GM19043 (cell line): Measurements from ENCODE around the gene ENTREP1.

Experiments used
- ATAC-seq: cut with Tn5 transposase; IDR thresholded peaks from one replicate; pipeline ENCODE4 v1.9.1; 2021; ENCODE audit warnings: low read depth; ENCODE audit not compliant: unreplicated experiment

The ENTREP1 gene

GRCh38 chr9:69317894-69318293 lies 7.1 kb upstream of the ENTREP1 start:
- ATAC-seq = peak; percentile 84

DNA sequence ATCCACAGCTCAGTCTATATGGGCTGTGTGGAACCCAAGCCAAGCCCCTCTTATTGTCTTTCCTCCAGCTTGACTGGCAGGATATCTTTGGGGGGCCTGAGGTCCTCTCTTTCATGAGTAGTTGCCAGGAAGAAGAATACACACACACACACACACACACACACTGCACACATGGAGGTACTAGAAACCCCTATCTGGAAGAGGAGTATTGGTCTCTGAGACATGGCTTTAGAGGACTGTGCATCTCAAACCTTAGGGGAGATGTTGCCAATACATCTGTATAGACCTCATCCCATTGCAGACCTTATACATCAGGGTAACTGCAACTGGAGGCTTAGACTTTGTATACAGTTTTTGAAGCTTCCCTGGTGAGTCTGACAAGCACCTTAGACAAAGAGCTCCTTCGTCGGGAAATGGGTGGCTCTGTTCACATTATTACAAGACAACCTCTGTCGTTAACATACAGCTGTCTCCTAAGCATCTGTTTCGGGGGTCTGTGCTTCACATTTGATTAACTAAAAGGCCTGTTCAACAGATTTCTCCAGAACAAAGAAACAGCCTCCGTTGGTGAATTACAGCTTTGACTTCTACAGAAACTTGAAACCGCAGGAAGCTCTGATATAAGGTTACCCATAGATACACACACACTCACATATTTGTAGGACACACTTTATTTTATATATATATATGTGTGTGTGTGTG lies 5.5 kb upstream of the ENTREP1 start:
- ATAC-seq = no peak

DNA sequence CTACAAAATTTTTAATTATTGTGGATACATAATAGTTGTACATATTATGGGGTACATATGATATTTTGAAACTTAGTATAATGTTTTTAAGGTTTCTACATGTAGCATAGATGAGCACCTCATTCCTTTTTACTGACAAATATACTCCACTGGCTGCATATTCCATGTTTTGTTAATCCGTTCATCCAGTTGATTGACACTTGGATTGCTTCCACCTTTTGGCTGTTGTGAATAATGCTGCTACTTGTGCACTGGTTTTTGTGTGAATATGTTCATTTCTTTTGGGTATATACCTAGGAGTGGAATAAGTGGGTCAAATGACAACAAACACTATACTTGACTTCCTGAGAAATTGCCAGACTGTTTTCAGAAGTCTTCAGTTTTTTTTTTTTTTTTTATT lies 2.8 kb upstream of the ENTREP1 start:
- no peak for ATAC-seq

GRCh38 chr9:69323861-69324260 lies 1.2 kb upstream of the ENTREP1 start:
- no peak for ATAC-seq

- no peak for ATAC-seq
These were observed 596 bp downstream of the ENTREP1 start for GRCh38 chr9:69325409-69326212.

DNA sequence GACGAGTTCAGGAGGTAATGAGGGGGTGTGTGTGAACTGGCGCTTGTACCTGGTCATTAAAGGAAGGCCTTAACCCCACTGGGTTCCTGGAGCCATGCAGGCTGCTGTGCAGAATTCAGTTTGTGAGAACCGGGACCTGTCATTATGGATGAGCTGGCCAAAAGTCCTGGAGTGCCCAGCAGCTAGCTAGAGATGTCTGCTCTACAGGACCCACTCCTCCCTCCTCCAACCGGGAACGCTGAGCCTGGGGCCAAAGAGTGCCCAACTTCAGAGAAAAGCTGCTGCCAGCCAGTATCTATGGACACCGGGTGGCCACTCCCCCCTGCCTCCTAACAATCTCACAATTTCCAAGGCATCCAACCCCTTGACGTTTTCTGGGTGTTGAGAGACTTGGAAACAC lies 1.2 kb downstream of the ENTREP1 start:
- no peak for ATAC-seq

- no peak for ATAC-seq
These were observed 5.6 kb downstream of the ENTREP1 start for GRCh38 chr9:69330580-69330979.

- ATAC-seq = no peak
These were observed 6.4 kb downstream of the ENTREP1 start for GRCh38 chr9:69331444-69331843.

DNA sequence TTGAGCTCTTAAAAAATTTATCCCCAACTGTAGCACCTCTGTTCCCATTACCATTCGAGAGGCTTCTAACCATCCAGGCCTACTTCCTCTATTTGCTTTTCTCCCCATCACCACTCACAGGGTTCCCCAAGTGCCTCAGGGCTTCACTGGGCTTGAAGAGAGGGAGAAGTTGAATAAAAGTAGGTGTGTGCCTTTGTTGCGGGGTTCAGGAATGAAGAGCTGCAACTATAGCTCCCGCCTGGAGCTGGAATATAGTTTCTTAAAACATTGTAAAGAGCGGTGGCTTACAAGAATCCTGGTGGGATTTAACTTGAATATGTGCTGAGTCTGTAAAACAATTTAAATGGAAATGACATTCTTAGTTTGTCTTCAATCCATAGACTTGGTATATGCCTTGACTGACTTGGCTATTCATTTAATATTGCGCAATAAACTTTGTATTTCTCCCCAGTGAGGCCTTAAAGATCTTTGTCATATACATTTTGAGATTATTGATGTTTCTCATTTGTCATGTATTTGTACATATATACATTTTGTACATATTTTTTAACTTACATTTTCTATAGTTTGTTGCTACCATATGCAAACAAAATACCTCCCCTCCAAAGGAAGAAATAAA lies 7.2 kb downstream of the ENTREP1 start:
- ATAC-seq = no peak

DNA sequence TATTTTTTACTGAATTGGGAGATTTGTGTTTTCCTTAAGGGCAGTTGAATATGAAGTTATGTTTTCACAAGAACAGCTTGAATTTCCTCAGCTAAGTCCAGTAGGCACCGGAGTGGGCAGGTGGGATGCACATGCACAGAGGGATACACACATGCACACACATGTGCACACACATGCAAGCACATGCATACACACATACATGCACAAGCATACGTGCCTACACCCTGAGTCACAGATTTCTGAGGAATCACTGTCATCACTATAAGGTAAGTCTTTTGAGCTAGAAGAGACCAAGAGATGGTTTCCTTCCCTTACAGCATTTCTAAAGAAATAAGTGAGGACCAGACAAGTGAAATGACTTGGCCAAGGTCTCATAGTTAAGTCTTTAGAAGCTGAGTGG lies 8.7 kb downstream of the ENTREP1 start:
- no peak for ATAC-seq

DNA sequence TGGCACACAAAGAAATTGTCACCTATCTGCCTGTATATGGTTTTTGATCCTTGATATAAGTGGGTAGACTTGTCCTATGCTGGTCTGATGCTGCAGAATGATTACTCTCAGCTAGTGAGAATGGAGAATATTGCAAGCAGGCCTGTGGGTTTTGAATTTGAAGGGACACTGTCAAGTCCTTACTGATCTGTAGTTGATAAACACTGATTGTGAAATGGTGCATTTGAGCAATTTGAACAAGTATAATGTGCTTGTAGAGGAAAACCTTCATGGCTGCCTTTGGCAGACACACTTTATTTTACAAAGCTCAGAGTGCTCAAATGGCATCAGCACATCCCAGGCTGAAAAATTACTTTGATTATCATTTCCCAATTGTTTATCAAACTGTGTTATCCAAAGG lies 9.3 kb downstream of the ENTREP1 start:
- ATAC-seq = no peak

DNA sequence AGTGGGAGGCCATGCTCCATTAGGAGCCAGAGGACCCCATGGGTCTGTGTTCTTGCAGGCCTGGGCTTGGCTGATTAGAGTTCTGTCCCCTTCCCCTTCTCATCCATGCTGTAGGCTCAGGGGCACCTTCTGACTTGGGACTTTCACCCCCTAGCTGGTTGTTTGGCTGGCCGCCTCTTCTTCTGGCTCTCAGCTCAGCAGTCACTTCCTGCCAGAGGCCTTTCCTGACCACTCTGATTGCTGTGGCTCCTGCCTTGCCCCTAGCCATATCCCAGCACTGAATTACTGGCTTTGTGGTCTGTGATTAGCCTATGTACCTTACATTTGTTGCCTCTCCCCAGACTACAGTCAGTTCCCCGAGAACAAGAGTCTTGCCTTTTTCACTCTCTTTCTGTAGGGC lies 14.6 kb downstream of the ENTREP1 start:
- ATAC-seq = no peak

GRCh38 chr9:69340631-69341030 lies 15.6 kb downstream of the ENTREP1 start:
- ATAC-seq = no peak

DNA sequence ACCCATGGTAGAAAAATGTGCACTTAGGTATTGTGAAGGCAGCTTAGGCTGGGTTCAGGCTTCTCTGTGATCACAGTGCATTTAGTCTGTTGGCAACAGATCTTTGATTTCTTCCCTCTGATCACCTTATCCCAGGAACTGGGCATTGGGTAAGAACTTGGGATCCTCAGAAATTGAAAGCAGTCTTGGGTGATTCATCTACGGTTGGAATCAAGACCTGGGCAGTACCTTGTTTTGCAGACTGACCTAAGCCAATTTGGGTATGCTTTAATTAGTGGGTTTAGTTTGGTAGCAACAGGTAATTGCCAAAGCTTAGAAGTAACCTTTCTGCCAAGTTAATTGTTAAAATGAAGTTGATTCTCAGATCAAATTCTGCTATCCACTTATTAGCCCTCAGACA lies 17.8 kb downstream of the ENTREP1 start:
- no peak for ATAC-seq

DNA sequence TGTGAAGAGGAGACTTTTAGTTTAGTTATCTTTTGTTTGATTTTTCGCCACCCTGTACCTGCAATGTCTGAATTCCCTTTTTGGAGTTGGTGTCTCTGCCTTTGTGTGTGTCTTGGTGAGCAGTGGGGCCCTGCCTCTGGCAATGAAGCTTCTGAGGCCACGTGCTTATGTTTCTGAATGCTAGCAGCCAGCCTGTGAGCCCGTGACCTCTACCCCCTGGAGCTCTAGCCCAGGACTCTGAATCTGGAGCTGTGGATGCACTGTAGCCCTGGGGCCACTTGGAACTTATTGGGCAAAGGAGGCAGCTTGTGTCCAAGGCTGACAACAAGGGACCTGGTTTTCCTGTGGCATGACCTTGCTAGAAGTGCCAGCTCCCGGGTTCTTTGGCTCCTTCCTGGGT lies 19.4 kb downstream of the ENTREP1 start:
- ATAC-seq = no peak

- ATAC-seq = no peak
These were observed 21.8 kb downstream of the ENTREP1 start for GRCh38 chr9:69346596-69347390.

DNA sequence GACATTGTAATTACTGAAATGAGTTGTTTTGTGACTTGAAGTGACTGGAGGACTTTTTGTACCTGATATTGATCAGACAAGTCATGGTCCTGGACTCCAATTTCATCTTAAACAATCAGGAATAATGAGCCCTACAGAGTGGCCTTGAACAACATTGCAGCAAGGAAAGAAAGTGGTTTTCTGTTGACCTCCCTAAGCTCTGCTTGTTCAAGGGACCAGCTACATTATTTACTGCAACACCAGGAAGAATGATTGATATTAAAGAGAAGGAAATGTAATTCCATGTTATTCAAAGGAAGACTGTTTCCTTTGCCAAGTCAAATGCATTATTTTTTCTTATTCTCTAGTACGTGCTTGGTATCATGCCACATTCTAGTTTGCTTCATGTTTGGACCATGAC lies 22.6 kb downstream of the ENTREP1 start:
- ATAC-seq = no peak

DNA sequence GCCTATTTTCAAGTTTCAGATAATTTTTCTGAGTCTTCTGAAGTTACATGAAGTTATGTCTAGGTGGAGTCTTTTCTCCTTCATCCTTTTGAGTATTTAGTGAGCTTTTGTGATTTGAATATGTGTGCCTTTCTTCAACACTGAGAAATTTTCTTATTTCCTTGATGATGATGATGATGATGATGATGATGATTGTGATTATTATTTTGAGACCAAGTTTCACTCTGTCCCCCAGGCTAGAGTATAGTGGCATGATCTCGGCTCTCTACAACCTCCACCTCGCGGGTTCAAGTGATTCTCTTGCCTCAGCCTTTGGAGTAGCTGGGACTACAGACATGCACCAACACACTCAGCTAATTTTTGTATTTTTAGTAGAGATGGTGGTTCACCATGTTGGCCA lies 26.2 kb downstream of the ENTREP1 start:
- ATAC-seq = no peak

GRCh38 chr9:69355232-69355631 lies 30.2 kb downstream of the ENTREP1 start:
- no peak for ATAC-seq

DNA sequence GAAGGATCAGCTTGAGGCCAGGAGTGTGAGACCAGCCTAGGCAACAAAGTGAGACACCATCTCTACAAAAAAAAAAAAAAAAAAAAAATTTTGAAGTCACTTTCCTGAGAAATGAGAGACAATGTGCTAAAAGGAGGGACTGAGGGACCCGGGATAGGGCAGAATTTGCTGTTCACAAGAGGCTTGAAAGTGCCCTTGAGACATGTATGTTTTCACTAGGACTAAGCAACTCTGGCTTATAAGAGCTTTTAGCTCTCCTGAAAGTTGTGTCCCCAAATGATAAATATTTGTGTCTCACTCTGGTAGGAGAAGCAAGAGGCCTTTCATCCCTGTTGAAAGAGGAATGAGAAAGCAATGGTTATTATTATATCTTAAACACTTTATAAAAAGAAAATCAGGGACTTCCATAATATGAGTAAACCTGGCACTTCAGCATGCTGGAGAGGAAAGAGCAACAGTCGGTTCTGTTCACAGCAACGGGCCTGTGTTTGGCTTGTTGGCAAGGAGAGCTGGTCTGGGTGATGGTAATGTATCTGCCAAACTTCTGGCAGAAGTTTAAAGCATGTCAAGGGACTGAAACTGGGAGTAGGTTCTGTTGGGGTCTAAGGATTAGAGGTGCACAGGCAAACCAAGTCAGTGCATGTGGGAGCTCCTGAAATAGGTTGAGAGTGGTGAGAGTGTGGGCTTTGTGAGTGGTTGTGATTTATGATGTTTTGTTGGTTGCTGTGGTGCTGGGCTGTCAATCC lies 32.2 kb downstream of the ENTREP1 start:
- no peak for ATAC-seq
